Left lung (tissue), 14 donors: ENCODE data around the gene RRH. TPM values are rescaled to one million over a fixed set of nuclear protein-coding genes. Genes with fewer than 3 reads are reported as not detected.
"Not testable (repeated sequence)": the region's sequence is repeated elsewhere in the genome, so short reads cannot be mapped to it uniquely, and the experiment has no call there.

Experiments
- ATAC-seq: fragments of 200-7000 bp; cut with Tn5 transposase; one replicate; pipeline ENCODE4 v1.9.1; 2020; ENCODE audit warnings: moderate library complexity
- DNase-seq, 4 donors: peaks; one replicate each; pipeline ENCODE4 v3.0.0-alpha.2; 2013 to 2020
- H3K27ac ChIP-seq, 2 donors: fragments of 200-600 bp; sonication (generic) in 1 of 2; one replicate each; pipeline versions ENCODE4 v1.5.0 to v1.8.0; 2020 to 2021
- H3K27me3 ChIP-seq, 2 donors: fragments of 200-600 bp; sonication (generic) in 1 of 2; one replicate each; pipeline versions ENCODE4 v1.5.0 to v1.8.0; 2020 to 2021
- H3K36me3 ChIP-seq, 2 donors: fragments of 200-600 bp; sonication (generic) in 1 of 2; one replicate each; pipeline versions ENCODE4 v1.5.0 to v1.8.0; 2020 to 2021
- H3K4me1 ChIP-seq, 2 donors: fragments of 200-600 bp; one replicate each; pipeline ENCODE4 v1.8.0; 2021
- H3K4me3 ChIP-seq, 2 donors: fragments of 200-600 bp; sonication (generic) in 1 of 2; one replicate each; pipeline versions ENCODE4 v1.5.0 to v1.8.0; 2020 to 2021; ENCODE audit warnings: mild to moderate bottlenecking in 1 of 2
- H3K9me3 ChIP-seq, 2 donors: fragments of 200-600 bp; sonication (generic) in 1 of 2; one replicate each; pipeline versions ENCODE4 v1.5.0 to v1.8.0; 2020 to 2021
- CTCF ChIP-seq, 2 donors: fragments of 200-600 bp; sonication (generic) in 1 of 2; IDR thresholded peaks; one replicate each; pipeline versions ENCODE4 v1.5.0 to v1.8.0; 2021; ENCODE audit warnings: antibody characterized with exemption in 2 of 2
- intact Hi-C, 2 donors: fragments of 100-400 bp; cut with DNase I; formaldehyde crosslinking; loops; one replicate each; pipeline versions ENCODE4 v1.11.2 to v1.14.2; 2022
- long read RNA-seq, 12 donors: library from polyadenylated mRNA in 2 of 12; unstranded in 2 of 12; transcript quantifications; one replicate each; pipeline ENCODE4 v2.0.0 and lab custom pipeline, GENCODE V29; 2019 to 2026
- polyA plus RNA-seq, 6 donors: library from polyadenylated mRNA; unstranded; fragments of 120-200 nt; gene quantifications; one replicate each; pipeline ENCODE4 v1.2.1, GENCODE V29; 2013; ENCODE audit not compliant: insufficient read length in 6 of 6
- total RNA-seq, 2 donors: library from RNA; stranded (reverse); fragmentation: NEBNext Ultra II Directional; extraction: Animal tissue kit (Norgen Biotek cat#: 25700); gene quantifications; one replicate each; pipeline ENCODE4 v1.2.1, GENCODE V29; 2021
- donor health status: DM: no; HTN: yes; CAD: no.
- donor health status: DM: no; HTN: no; CAD: no.

Gene RRH
- under 1 TPM; 0.23 to 0.24 TPM for total RNA-seq
- polyA plus RNA-seq, result under 1 TPM; 0.47 to 0.89 (median 0.55) TPM
- long read RNA-seq, donor 1, result 0 reads
- long read RNA-seq, donor 2, result 0 reads
- long read RNA-seq, donor 3, result 0 reads
- long read RNA-seq, donor 4, result 0 reads
- long read RNA-seq, donor 5, result 0 reads
- long read RNA-seq, donor 6, result 0 reads
- long read RNA-seq, donor 7, result 0 reads
- long read RNA-seq, donor 8, result 0 reads
- long read RNA-seq, donor 9, result 0 reads
- long read RNA-seq, donor 10, result 0 reads
- long read RNA-seq, donor 11, result 0 reads
- long read RNA-seq, donor 12, result 0 reads

- H3K9me3 ChIP-seq, result no peaks in the 10 kb centered on the region
- no peaks in the 10 kb centered on the region for H3K4me1 ChIP-seq
- no peak within 1 kb of the TSS for H3K4me3 ChIP-seq
- intact Hi-C loops, result loop anchor here in 1 of 2 donors (5.0 kb wide), 1 partner anchor 405 kb away; no protein-coding TSS in a partner anchor
- no peaks in the 10 kb centered on the region for H3K27me3 ChIP-seq
- TF ChIP-seq CTCF (IDR thresholded peaks at IDR 0.05), result no peak
- DNase-seq, result no peak
- H3K36me3 ChIP-seq, result peaks cover 0 to 34% of the 10 kb centered on the region in 2 donors
- ATAC-seq, result no peak
- H3K27ac ChIP-seq, result no peak within 1 kb of the TSS
Measured at GRCh38 chr4:109827672-109828071, at the start of gene RRH. Gene RRH (plus strand): TSS chr4:109827972. CDS start chr4:109828028, 56 bp downstream.

- H3K27ac ChIP-seq, H3K4me1 ChIP-seq, H3K36me3 ChIP-seq, H3K27me3 ChIP-seq, ATAC-seq, H3K4me3 ChIP-seq, intact Hi-C loops, H3K9me3 ChIP-seq, DNase-seq: not testable (repeated sequence)
Measured at GRCh38 chr4:109782092-109782491, 45.7 kb upstream of the RRH start.

GRCh38 chr4:109786846-109787245, 40.9 kb upstream of the RRH start:
- ATAC-seq (no peak), DNase-seq (no peak)
- intact Hi-C loops, result no loop called here
- H3K9me3 ChIP-seq, result peaks cover 0 to 9% of the 10 kb centered on the region in 2 donors
- H3K36me3 ChIP-seq, result no peaks in the 10 kb centered on the region
- no peak overlapping the region for H3K4me3 ChIP-seq
- H3K27me3 ChIP-seq, result no peaks in the 10 kb centered on the region
- H3K4me1 ChIP-seq, result no peaks in the 10 kb centered on the region
- no peak overlapping the region for H3K27ac ChIP-seq
- TF ChIP-seq CTCF (IDR thresholded peaks at IDR 0.05), result no peak

- H3K9me3 ChIP-seq, result peaks cover 0 to 9% of the 10 kb centered on the region in 2 donors
- no peaks in the 10 kb centered on the region for H3K27me3 ChIP-seq
- no peaks in the 10 kb centered on the region for H3K36me3 ChIP-seq
- H3K27ac ChIP-seq, result no peak overlapping the region
- intact Hi-C loops, result no loop called here
- H3K4me1 ChIP-seq, result no peaks in the 10 kb centered on the region
- no peak overlapping the region for H3K4me3 ChIP-seq
- DNase-seq, result peak in 1 of 4 donors; percentile 39
- TF ChIP-seq CTCF (IDR thresholded peaks at IDR 0.05), result no peak
- ATAC-seq, result peak; percentile 72
Measured at GRCh38 chr4:109787807-109788206, 40.0 kb upstream of the RRH start.

GRCh38 chr4:109795059-109795458, 32.7 kb upstream of the RRH start:
- ATAC-seq (no peak), DNase-seq (peak in 1 of 4 donors; percentile 59)
- H3K4me1 ChIP-seq, result no peaks in the 10 kb centered on the region
- no peaks in the 10 kb centered on the region for H3K36me3 ChIP-seq
- H3K4me3 ChIP-seq, result no peak overlapping the region
- intact Hi-C loops, result no loop called here
- TF ChIP-seq CTCF (IDR thresholded peaks at IDR 0.05), result no peak
- peaks cover 0 to 35% of the 10 kb centered on the region in 2 donors for H3K9me3 ChIP-seq
- no peaks in the 10 kb centered on the region for H3K27me3 ChIP-seq
- no peak overlapping the region for H3K27ac ChIP-seq

- Histone ChIP-seq H3K36me3 (no peaks in the 10 kb centered on the region), H3K4me3 (no peak overlapping the region), H3K4me1 (peaks cover 0 to 9% of the 10 kb centered on the region in 2 donors), H3K9me3 (peaks cover 0 to 33% of the 10 kb centered on the region in 2 donors), H3K27ac (no peak overlapping the region), H3K27me3 (no peaks in the 10 kb centered on the region)
- ATAC-seq, result no peak
- intact Hi-C loops, result no loop called here
- DNase-seq, result no peak
- TF ChIP-seq CTCF (IDR thresholded peaks at IDR 0.05), result no peak
Measured at GRCh38 chr4:109798866-109799265, 28.9 kb upstream of the RRH start.
